Calu3 (cell line): ENCODE data around the gene TRIM52. TPM values are rescaled to one million over a fixed set of nuclear protein-coding genes. Genes with fewer than 3 reads are reported as not detected.
"Not testable (repeated sequence)": the region's sequence is repeated elsewhere in the genome, so short reads cannot be mapped to it uniquely, and the experiment has no call there.

Experiments
- BruUV-seq: library from RNA; stranded (reverse); fragments of 400-500 nt; replicated peaks from 2 replicates; lab custom pipeline; 2021; lab: Mats Ljungman, UMichigan
- CTCF ChIA-PET: fragments of 300-600 bp; sonication (Branson Sonifier 250); formaldehyde crosslinking; loops from one replicate; lab custom pipeline; 2022; ENCODE audit warnings: antibody characterized with exemption; lab: Charles Lee
- DNase-seq: peaks from one replicate; pipeline ENCODE4 v3.0.0; 2022
- H3K27ac Mint-ChIP-seq: one replicate; pipeline ENCODE4 v1.8.0; 2022; ENCODE audit warnings: mixed read lengths; ENCODE audit not compliant: unreplicated experiment
- H3K27me3 Mint-ChIP-seq: one replicate; pipeline ENCODE4 v1.8.0; 2022; ENCODE audit warnings: mixed read lengths; ENCODE audit not compliant: unreplicated experiment
- H3K36me3 Mint-ChIP-seq: one replicate; pipeline ENCODE4 v1.8.0; 2022; ENCODE audit warnings: mild to moderate bottlenecking, moderate library complexity, mixed read lengths; ENCODE audit not compliant: insufficient read depth, unreplicated experiment
- H3K4me1 Mint-ChIP-seq: one replicate; pipeline ENCODE4 v1.8.0; 2022; ENCODE audit warnings: mild to moderate bottlenecking, low read depth, mixed read lengths; ENCODE audit not compliant: unreplicated experiment
- H3K4me3 Mint-ChIP-seq: one replicate; pipeline ENCODE4 v1.8.0; 2022; ENCODE audit warnings: mild to moderate bottlenecking, low read depth, moderate library complexity, mixed read lengths; ENCODE audit not compliant: unreplicated experiment
- H3K9me3 Mint-ChIP-seq: one replicate; pipeline ENCODE4 v1.8.0; 2022; ENCODE audit warnings: low read depth, mixed read lengths; ENCODE audit not compliant: unreplicated experiment
- intact Hi-C: fragments of 100-400 bp; cut with micrococcal nuclease; formaldehyde crosslinking; loops from one replicate; pipeline ENCODE4 v1.10.0; 2022; ENCODE audit not compliant: unreplicated experiment
- total RNA-seq: library from RNA; stranded (reverse); gene quantifications from 2 replicates; pipeline ENCODE4 v1.2.3, GENCODE V29; 2022
- TF ChIP-seq, protein P1 (sequence below): fragments of 200-600 bp; IDR thresholded peaks from one replicate; pipeline ENCODE4 v1.8.0; 2022; ENCODE audit warnings: antibody characterized with exemption; ENCODE audit not compliant: unreplicated experiment

Gene TRIM52
- total RNA-seq, 1 experiment from 2014 or later = 14.8 TPM

DNA sequence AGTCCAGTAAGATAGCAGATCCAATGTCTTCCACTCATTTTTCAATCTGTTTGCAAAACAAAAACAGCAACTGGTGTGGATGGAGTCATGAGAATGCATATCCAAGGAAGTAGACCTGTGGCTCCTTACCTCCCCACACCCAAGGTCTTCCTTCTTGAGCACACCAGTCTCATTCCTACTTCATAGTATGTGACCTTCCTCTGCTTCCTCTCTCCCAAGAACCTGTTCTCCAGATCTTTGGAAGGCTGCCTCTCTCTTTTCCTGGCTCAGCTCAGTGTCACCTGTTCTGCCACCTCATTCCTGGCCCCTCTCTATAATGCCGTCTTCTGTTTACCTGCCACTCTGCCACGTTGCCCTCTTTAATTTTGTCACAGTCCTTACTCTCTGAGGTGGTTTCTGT, 48.0 kb downstream of the TRIM52 start:
- TF ChIP-seq, protein P1, sequence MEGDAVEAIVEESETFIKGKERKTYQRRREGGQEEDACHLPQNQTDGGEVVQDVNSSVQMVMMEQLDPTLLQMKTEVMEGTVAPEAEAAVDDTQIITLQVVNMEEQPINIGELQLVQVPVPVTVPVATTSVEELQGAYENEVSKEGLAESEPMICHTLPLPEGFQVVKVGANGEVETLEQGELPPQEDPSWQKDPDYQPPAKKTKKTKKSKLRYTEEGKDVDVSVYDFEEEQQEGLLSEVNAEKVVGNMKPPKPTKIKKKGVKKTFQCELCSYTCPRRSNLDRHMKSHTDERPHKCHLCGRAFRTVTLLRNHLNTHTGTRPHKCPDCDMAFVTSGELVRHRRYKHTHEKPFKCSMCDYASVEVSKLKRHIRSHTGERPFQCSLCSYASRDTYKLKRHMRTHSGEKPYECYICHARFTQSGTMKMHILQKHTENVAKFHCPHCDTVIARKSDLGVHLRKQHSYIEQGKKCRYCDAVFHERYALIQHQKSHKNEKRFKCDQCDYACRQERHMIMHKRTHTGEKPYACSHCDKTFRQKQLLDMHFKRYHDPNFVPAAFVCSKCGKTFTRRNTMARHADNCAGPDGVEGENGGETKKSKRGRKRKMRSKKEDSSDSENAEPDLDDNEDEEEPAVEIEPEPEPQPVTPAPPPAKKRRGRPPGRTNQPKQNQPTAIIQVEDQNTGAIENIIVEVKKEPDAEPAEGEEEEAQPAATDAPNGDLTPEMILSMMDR = no peak
- DNase-seq = no peak
- Mint-ChIP-seq H3K4me3 (no peak overlapping the region), H3K9me3 (no peaks in the 10 kb centered on the region), H3K4me1 (peaks cover 39% of the 10 kb centered on the region), H3K27ac (no peak overlapping the region), H3K27me3 (peaks cover 8% of the 10 kb centered on the region), H3K36me3 (peaks cover 15% of the 10 kb centered on the region)
- intact Hi-C loops = no loop called here
- CTCF ChIA-PET = no interaction called here
- no TSS peak for BruUV-seq

DNA sequence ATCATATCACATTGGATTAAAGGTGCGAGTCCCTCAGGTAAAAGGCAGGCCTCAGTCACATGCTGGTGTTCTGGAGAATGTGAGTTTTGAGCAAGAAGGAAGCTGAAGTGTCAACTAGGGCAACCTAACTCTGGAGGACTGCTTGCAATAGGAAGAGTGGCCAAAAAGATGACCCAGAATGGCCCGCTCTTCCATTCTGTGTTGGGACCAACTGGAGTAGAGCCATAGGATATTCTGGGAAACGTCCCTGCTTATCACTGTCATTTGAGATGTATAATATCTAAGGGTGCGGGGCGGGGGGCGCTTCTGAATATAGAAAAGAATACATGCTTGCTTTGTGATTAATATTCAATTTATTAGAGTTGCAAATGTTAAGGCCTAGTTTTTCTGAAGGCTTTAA, 48.9 kb downstream of the TRIM52 start:
- CTCF ChIA-PET = no interaction called here
- H3K9me3 Mint-ChIP-seq = no peaks in the 10 kb centered on the region
- peaks cover 14% of the 10 kb centered on the region for H3K27me3 Mint-ChIP-seq
- no TSS peak for BruUV-seq
- H3K4me1 Mint-ChIP-seq = peaks cover 40% of the 10 kb centered on the region
- no peak overlapping the region for H3K4me3 Mint-ChIP-seq
- peaks cover 15% of the 10 kb centered on the region for H3K36me3 Mint-ChIP-seq
- no peak overlapping the region for H3K27ac Mint-ChIP-seq
- DNase-seq = no peak
- intact Hi-C loops = no loop called here
- TF ChIP-seq, protein P1 = no peak

DNA sequence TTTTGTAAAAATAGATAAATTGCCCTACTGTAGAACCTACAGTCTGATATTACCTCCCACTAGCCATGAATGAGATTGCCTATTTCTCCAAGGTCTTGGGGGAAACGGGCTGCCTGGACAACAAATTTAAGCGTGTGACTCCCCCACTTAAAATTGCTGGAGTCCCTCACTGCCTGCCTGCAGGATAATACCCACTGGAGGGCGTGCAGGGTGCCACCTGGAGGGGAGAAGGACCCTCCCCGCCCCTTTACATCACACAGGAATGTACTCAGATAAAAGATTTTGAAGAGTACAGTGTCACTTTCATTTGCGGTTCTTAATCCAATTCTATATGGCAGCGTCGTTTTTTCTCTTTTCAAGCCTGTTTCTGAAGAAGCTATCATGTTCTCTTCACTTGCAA, 49.7 kb downstream of the TRIM52 start:
- no peak overlapping the region for H3K27ac Mint-ChIP-seq
- CTCF ChIA-PET = no interaction called here
- no peaks in the 10 kb centered on the region for H3K9me3 Mint-ChIP-seq
- peaks cover 23% of the 10 kb centered on the region for H3K36me3 Mint-ChIP-seq
- TF ChIP-seq, protein P1 = no peak
- H3K4me3 Mint-ChIP-seq = no peak overlapping the region
- intact Hi-C loops = no loop called here
- peaks cover 43% of the 10 kb centered on the region for H3K4me1 Mint-ChIP-seq
- BruUV-seq = no TSS peak
- DNase-seq = no peak
- peaks cover 23% of the 10 kb centered on the region for H3K27me3 Mint-ChIP-seq

DNA sequence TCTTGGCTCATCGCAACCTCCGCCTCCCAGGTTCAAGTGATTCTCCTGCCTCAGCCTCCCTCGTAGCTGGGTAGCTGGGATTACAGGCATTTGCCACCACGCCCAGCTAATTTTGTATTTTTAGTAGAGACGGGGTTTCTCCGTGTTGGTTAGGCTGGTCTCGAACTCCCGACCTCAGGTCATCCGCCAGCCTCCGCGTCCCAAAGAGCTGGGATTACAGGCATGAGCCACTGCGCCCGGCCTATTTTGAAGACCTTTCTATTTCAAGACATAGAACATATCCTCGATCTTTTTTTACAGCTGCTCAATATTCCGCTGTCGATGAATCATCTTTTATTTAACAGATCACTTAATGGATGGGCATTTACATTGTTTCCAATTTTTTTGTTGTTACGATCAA, 50.2 kb downstream of the TRIM52 start:
- H3K27ac Mint-ChIP-seq, DNase-seq, intact Hi-C loops, BruUV-seq, CTCF ChIA-PET, H3K4me3 Mint-ChIP-seq, H3K9me3 Mint-ChIP-seq: not testable (repeated sequence)
- peaks cover 47% of the 10 kb centered on the region for H3K4me1 Mint-ChIP-seq
- H3K27me3 Mint-ChIP-seq = peaks cover 28% of the 10 kb centered on the region
- peaks cover 28% of the 10 kb centered on the region for H3K36me3 Mint-ChIP-seq

DNA sequence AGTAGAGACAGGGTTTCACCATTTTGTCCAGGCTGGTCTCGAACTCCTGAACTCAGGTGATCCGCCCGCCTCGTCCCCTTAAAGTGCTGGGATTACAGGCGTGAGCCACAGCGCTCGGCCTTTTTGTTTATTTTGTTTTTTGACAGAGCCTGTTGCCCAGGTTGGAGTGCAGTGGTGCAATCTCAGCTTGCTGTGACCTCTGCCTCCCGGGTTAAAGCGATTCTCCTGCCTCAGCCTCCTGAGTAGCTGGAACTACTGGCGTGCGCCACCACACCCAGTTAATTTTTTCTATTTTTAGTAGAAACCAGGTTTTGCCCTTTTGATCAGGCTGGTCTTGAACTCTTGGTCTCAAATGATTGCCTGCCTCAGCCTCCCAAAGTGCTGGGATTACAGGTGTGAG, 50.8 kb downstream of the TRIM52 start:
- BruUV-seq, CTCF ChIA-PET, intact Hi-C loops, DNase-seq, H3K9me3 Mint-ChIP-seq, H3K27ac Mint-ChIP-seq, H3K4me3 Mint-ChIP-seq: not testable (repeated sequence)
- H3K4me1 Mint-ChIP-seq = peaks cover 52% of the 10 kb centered on the region
- H3K36me3 Mint-ChIP-seq = peaks cover 33% of the 10 kb centered on the region
- H3K27me3 Mint-ChIP-seq = peaks cover 33% of the 10 kb centered on the region

DNA sequence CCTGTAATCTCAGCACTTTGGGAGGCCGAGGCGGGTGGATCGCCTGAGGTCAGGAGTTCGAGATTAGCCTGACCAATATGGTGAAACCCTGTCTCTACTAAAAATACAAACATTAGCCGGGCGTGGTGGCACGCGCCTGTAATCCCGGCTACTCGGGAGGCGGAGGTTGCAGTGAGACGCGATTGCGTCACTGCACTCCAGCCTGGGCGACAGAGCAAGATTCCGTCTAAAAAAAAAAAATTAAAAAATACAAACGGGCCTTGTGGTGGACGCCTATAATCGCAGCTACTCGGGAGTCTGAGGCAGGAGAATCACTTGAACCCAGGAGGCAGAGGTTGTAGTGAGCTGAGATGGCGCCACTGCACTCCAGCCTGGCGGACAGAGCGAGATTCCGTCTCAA, 51.9 kb downstream of the TRIM52 start:
- BruUV-seq, intact Hi-C loops, DNase-seq, H3K27ac Mint-ChIP-seq, H3K9me3 Mint-ChIP-seq, H3K4me3 Mint-ChIP-seq: not testable (repeated sequence)
- peaks cover 34% of the 10 kb centered on the region for H3K27me3 Mint-ChIP-seq
- H3K36me3 Mint-ChIP-seq = peaks cover 43% of the 10 kb centered on the region
- H3K4me1 Mint-ChIP-seq = peaks cover 48% of the 10 kb centered on the region
- CTCF ChIA-PET = interaction anchor here (2.9 kb wide), 1 partner anchor 20 kb away, joined by 24 read pairs; no protein-coding TSS in a partner anchor
